T-helper 1 cell treated with Interleukin-12 subunit alpha and Interleukin-12 subunit beta and Interleukin-4 antibody, amounts not matched to agents 30 ng/mL and 1 ng/mL, for 36 hours (primary cell): ENCODE data around the gene CNP. TPM values are rescaled to one million over a fixed set of nuclear protein-coding genes. Genes with fewer than 3 reads are reported as not detected.
"Not testable (repeated sequence)": the region's sequence is repeated elsewhere in the genome, so short reads cannot be mapped to it uniquely, and the experiment has no call there.

ENCODE experiments used
- intact Hi-C: fragments of 100-400 bp; cut with micrococcal nuclease; formaldehyde crosslinking; loops from one replicate; pipeline ENCODE4 v1.15.1; 2024
- total RNA-seq: library from RNA; stranded (reverse); gene quantifications from 2 replicates; pipeline ENCODE4 v1.2.3, GENCODE V29; 2022

Gene CNP
- total RNA-seq, 1 donor from 2014 or later: 98.4 TPM

- intact Hi-C loops: no loop called here
These were observed 35.1 kb downstream of the CNP start for GRCh38 chr17:42001729-42002128.

- intact Hi-C loops: no loop called here
These were observed 35.7 kb downstream of the CNP start for GRCh38 chr17:42002175-42002791.

DNA sequence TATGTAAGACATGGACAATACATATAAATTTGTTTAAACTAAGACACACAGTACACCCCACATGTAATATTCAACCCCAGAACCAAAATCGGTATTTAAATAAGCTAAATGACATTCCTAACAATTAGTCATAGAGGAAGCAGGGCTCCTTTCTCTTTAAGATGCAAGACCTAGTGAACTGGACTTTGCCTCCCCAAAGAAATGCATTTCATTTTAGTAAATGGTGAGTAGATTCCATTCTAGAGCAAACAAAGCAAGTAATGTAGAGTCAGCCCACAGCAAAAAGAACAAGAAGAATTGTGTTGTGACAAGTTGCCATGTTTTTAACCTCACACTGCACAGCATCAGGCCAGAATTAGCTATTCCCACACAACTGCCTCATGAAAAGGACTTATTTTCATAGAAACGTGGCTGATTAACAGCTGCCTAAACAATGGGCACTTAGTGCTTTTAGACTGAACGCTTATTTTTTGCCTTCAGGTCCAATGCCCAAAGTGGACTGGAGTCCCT, 36.3 kb downstream of the CNP start:
- intact Hi-C loops: no loop called here

DNA sequence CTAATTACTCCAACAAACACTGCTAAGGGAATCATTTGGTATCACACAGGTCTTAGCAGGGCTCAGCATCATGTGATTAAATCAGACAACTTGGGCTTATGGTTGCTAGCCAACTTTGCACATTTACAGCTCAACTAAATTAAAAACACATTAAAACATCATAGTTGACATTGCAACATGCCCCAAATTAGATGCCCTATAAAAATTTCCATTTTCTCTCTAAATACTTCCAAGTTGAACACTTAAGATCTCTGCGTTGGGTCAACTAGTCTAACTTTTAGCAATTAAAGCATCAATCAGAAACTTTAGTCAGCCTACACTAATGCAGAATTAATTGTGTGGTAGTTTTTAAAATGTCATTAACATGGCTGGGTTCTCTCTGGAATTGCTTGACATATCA, 38.6 kb downstream of the CNP start:
- intact Hi-C loops: no loop called here

DNA sequence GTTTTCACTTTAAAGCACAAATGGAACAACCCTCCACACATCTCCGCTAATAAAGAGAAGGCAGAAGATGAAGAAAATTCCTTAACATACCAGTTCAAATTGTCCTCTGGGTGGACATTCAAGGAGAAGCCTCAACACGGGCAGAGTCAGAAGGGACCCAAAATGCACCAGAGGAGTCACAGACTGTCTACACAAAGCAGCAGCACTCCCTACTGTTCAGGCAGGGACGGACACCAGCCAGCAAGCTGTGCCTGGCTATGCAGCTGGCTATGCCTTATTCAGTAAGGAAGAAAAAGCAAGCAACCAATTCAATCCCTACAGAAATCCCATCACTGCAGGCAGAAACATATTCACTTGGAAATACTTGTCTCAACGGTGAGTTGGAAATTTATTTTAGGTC, 42.6 kb downstream of the CNP start:
- intact Hi-C loops: no loop called here

- intact Hi-C loops: not testable (repeated sequence)
These were observed 43.7 kb downstream of the CNP start for GRCh38 chr17:42010266-42010680.

DNA sequence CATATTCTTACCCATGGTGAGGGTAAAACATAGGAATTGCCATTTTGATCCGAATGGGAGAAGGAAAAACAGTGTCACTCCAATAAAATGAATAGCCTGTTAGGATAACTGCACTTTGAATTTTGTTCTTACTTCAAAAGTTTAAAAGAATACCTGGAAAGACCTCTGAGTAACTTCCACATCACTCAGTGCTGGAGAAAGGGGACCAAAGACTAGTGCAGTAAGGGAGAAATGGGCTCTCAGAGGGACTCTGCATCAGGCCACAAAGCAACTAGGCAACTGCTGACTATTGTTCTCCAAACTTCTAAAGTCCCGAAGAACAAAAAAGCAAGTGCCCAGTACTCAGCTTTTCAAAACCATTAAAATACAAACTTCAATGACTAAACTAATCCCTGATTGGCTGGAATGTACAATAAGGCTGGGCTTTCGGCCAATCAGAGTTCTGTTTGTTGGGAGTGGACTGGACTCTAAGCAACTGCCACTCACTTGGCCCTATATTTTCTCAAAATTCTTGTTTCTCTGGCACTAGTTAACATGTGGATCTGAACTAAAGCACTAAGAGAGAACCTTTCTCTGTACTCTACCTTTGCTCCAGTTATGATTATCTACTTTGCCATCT, 44.4 kb downstream of the CNP start:
- intact Hi-C loops: no loop called here

DNA sequence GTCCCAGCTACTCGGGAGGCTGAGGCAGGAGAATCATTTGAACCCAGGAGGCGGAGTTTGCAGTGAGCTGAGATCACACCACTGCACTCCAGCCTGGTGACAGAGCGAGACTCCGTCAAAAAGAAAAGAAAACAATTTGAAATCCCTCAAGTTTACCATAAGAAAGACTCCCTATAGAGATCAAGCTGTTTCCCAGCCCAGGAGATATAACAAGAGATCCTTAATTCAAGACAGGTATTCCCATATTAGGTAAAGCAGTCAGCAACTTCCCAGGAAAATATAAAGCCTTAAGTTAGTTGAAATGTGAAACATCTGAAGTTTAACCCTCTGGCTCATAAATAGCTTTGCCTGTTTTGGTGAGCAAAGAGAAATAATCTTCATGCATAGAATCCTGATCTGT, 45.8 kb downstream of the CNP start:
- intact Hi-C loops: not testable (repeated sequence)

GRCh38 chr17:42013740-42014139, 47.1 kb downstream of the CNP start:
- intact Hi-C loops: not testable (repeated sequence)

GRCh38 chr17:42016411-42016831, 49.8 kb downstream of the CNP start:
- intact Hi-C loops: loop anchor here (2.0 to 5.0 kb wide), 3 partner anchors 86 to 520 kb away; partner anchors contain the start of genes NAGLU, ODAD4 and STAT5A

GRCh38 chr17:42016941-42017865, 50.6 kb downstream of the CNP start, which contains the start of gene DNAJC7:
Gene DNAJC7 (minus strand): TSS chr17:42017439. CDS start chr17:42017416, 23 bp downstream.
- intact Hi-C loops: loop anchor here (1.0 to 5.0 kb wide), 9 partner anchors 51 to 520 kb away; partner anchors contain the start of genes CNP, KCNH4, KLHL11 and NAGLU

DNA sequence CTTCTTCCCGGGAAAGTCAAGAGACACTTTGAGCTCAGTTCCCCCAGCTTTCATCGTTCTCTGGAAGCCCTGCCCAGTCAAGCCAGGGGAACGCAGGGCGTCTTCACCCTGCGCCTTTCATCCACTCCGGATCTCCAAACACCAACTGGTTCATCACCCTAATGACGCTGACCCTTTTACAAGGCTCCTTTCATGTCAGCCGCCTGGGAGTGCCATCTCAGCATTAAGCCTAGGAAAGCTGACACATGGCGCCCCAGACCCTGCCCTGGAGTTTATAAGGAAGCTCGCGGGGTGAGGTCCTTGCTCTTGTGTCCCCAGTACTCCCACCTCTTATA, 51.2 kb downstream of the CNP start:
- intact Hi-C loops: loop anchor here (1.0 to 5.0 kb wide), 9 partner anchors 52 to 519 kb away; partner anchors contain the start of genes CNP, KCNH4, KLHL11 and NAGLU

DNA sequence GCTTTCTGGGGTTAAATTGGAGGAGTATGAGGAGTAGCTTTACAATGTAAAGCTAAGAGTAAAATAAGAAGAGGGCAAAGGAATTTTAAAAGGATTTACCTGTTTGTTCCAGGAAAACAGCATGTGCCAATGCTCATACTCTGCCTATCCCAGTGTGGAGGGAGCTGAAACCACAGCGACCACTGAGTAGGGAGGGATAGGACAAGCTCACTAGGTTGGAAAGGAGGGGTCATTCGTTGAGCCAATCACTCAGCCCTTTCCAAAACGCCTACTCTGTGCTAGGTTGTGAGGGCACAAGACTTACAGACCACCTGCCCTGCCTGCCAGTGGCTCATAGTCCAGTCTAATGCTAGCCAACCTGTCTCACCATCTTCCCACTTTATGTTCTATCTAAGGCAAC, 51.7 kb downstream of the CNP start:
- intact Hi-C loops: loop anchor here (5.0 kb wide), 1 partner anchor 269 kb away; the partner anchor contains the start of gene STAT5A

- intact Hi-C loops: loop anchor here (5.0 kb wide), 1 partner anchor 268 kb away; the partner anchor contains the start of gene STAT5A
These were observed 52.4 kb downstream of the CNP start for GRCh38 chr17:42018988-42019387.

- intact Hi-C loops: loop anchor here (1.0 to 5.0 kb wide), 3 partner anchors 93 to 268 kb away; partner anchors contain the start of genes DHX58 and STAT5A
These were observed 53.2 kb downstream of the CNP start, which contains the start of gene NKIRAS2 for GRCh38 chr17:42019509-42020404. Gene NKIRAS2 (plus strand): TSS chr17:42020090. CDS start chr17:42021578, 1,488 bp downstream.

DNA sequence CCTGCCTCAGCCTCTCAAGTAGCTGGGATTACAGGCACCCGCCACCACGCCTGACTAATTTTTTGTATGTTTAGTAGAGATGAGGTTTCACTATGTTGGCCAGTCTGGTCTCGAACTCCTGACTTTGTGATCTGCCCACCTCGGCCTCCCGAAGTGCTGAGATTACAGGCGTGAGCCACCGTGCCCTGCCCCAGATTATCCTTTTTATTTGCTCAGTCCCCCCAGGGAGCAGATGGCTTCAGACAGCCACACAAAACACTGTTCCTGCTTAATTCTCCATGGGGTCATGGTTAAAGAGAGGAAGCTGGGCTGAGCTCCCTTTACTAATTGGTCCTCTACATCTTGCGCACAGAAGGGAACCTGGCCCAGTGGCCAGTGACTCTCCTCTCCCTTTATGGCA, 54.2 kb downstream of the CNP start:
- intact Hi-C loops: loop anchor here (1.0 kb wide), 2 partner anchors 91 to 95 kb away; partner anchors contain the start of gene DHX58

DNA sequence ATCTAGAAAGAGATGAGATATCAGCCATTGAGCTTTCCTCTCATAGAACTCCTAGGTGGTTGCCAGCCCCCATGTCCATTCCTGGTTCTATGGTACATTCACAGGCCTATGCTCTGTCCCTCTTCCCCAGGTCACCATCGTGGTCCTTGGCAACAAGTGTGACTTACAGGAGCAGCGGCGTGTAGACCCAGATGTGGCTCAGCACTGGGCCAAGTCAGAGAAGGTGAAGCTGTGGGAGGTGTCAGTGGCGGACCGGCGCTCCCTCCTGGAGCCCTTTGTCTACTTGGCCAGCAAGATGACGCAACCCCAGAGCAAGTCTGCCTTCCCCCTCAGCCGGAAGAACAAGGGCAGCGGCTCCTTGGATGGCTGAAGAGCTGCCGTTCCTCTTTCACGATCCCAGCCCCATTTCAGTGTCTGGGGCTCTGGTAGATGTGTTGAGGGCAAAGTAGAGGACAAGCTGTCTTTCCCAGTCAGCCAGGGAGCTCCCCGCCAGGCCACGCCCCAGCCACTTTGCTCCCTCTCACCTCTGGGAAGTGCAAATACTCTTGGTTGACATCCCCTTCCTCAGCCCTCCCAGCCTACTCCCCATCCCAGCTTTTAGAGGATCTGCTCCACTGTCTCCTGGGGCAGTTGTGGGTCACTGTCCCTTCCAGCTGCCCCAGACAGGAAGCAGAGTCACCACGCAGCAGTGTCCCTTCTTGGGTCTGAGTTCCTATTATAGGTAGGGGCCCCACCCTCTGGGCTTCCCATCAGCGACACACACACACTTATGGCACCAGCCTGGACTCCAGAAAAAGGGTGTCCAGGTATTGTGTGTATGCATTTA, 57.1 kb downstream of the CNP start:
- intact Hi-C loops: no loop called here

- intact Hi-C loops: loop anchor here (1.0 kb wide), 4 partner anchors 38 to 91 kb away; partner anchors contain the start of gene DHX58
These were observed 58.6 kb downstream of the CNP start for GRCh38 chr17:42025191-42025579.

- intact Hi-C loops: loop anchor here (1.0 kb wide), 4 partner anchors 37 to 90 kb away; partner anchors contain the start of gene DHX58
These were observed 59.3 kb downstream of the CNP start for GRCh38 chr17:42025936-42026335.
